Fibroblast of skin of left quadriceps (primary cell): ENCODE measurements around the gene KAT2B.

Source experiments
- DNase-seq, 2 experiments: peaks; one replicate each; pipeline ENCODE4 v3.0.0-alpha.2; 2013; ENCODE audit warnings: low read depth in 2 of 2

Gene KAT2B

GRCh38 chr3:20096135-20096685, 56.0 kb downstream of the KAT2B start:
- DNase-seq, result no peak

DNA sequence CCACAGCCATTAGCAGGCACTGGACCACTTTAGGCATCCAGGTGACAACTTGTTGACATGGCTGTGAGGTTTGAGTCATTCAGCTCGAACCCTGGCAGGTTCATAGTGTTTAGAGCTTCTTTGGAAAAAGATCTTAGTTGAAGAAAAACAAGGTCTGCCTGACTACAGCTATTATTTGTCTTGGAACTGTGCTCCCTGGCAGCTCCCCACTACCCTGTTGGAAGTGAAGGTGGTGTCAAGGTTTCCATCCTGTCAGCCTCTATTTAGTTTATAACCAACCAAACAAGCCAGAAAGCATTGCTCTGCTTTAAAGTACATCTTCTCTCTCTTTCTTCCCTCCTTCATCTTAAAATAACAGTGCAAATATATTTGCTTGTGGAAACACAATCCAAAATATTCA, 56.8 kb downstream of the KAT2B start:
- DNase-seq, result no peak

DNA sequence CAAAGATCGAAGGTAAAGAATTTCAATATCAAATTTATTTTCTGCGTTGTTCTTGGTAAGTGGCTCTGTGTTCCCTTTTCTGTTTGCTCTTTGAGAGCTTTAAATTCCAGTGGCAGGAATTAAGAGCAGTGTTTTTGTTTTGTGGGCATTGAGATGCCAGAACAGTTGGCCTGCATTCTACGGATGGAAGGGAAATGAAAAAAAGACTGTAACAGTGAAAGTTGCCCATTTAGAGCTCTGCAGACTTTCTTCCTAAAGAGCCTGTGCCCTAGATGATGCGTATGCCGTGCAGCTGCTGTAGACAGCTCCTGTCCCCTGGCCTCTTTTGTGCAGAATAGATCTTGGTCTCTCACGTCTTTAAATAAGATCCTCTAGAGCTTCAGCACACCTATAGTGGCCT, 58.8 kb downstream of the KAT2B start:
- no peak for DNase-seq

DNA sequence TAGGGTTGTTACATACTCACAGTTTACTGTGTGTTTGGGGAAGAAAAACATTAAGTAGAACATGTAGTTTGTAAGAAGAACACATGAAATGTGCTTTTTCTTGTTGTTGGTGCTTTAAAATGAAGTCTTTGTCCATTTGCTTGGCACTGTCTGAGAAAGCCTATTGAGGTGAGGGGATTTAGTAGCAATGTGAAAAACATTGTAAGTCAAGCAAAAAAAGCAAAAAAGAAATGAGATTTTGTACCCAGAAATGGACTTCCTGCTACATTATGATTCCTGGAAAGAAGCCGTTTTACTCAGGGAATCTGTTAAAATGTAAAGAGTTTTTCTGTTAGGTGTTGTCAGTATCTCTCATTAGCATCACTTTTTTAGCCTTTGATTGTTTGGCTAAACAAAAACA, 59.9 kb downstream of the KAT2B start:
- DNase-seq, result no peak

DNA sequence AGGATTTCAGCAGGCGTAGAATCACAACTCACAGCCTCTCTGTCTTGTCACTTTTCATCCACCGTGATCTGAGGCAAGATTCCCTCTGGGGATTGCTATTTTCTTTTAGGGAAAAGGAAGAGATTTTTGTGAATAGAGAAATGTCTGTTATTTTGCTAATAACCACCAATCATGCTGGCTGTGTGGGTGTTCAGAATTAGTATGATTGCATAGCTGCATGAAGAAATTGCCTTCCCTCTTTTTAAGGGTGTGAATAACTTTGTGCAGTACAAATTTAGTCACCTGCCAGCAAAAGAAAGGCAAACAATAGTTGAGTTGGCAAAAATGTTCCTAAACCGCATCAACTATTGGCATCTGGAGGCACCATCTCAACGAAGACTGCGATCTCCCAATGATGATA, 60.8 kb downstream of the KAT2B start:
- DNase-seq, result no peak

DNA sequence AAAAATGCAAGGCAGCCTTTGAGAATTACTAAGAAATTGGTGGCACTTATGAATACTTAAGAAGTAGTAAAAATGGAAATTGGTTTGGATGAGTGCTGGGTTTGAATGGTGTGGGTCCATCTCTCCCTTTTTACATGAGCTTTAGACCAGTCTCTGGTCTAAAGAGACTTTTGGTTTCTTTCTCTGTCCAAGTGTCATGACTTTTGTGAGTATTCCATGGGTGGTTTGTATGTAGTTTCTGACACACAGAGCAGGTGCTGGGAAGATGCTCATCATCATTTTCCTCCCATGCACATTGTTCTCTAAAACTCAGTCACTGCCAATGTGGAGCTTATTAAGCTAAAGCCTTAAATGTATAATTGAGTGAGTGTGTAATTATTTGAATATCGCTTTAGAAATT, 63.5 kb downstream of the KAT2B start:
- no peak for DNase-seq

GRCh38 chr3:20104167-20104661, 64.0 kb downstream of the KAT2B start:
- DNase-seq, result no peak

DNA sequence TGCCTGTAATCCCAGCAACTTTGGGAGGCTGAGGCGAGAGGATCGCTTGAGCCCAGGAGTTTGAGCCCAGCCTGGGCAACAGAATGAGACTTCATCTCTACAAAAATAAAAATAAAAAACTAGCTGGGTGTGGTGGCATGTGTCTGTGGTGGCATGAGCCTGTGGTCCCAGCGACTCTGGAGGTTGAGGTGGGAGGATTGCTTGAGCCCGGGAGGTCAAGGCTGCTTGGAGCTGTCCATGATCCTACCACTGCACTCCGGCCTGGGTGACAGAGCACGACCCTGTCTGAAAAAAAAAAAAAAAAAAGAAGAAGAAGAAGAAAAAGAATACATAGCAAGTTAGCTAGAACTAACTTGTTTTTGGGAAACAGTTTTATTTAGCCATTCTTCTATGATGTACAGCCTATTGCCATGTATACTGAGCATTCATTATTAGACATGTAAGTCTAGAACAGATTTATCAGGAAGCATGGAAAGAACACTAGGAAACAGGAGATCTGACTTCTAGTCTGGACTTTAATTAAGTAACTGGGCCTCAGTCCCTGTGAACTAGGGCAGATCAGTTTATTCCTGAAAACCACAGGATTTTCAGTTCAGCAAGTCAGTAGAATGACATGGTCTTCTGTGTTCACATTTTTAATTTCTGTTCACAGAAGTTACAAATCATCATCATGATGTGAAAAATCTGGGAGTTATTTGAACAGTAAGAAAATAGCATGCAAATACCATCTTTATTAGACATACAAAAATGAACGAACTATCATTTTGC, 65.5 kb downstream of the KAT2B start:
- DNase-seq, result no peak

- no peak for DNase-seq
Measured at GRCh38 chr3:20107722-20108121, 67.5 kb downstream of the KAT2B start.

DNA sequence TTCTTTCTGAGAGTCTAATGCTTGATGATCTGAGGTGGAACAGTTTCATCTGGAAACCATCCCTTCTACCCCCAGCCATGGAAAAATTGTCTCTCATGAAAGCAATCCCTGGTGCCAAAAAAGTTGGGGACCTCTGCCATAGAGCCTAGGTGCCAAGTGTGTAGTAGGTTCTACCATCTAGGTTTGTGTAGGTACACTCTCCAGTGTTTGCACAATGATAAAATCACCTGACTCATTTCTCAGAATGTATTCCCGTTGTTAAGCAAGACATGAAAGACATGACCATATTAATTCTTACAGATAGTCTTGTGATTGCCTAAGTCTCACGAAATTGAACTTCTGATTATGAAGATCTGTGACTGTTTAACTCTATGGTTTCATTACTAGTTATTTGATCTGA, 68.6 kb downstream of the KAT2B start:
- no peak for DNase-seq

DNA sequence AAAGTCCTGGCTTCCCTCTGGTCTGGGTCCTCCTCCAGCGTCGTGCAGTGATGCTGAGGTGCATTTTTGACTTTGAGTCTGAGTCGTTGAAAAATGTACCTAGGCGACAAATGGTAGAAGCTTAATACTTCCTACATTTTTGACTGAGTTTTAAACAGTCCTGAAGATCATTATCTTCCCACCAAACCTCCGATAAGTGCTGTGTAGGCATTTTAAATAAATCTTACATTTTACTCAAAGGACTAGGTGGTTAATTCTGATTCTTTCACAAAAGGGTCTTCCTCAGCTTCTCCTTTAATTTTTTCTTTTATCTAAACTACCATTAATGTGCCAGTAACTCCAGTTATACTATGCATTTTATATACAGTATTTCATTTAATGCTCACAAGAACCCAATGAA, 70.6 kb downstream of the KAT2B start:
- DNase-seq, result no peak

DNA sequence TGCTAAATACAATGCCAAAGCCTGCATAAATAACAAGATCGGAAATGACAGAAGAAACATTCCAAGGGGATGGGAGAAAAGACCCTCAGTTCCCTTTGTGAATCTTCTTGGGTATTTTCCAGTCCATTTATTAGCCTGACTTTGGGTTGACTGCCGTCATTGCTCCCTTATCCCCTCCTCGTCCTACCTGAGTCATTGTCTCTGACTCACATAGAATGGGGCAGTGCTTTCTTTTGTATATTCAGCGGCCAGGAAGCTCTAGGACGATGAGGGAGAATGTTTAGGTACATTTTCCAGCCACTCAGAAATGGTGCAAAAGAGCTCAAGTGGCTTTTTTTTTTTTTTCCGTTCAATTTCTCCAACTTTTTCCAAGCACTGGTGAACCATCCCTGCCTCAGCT, 71.6 kb downstream of the KAT2B start:
- no peak for DNase-seq

- DNase-seq, result no peak
Measured at GRCh38 chr3:20121088-20121487, 80.8 kb downstream of the KAT2B start.

DNA sequence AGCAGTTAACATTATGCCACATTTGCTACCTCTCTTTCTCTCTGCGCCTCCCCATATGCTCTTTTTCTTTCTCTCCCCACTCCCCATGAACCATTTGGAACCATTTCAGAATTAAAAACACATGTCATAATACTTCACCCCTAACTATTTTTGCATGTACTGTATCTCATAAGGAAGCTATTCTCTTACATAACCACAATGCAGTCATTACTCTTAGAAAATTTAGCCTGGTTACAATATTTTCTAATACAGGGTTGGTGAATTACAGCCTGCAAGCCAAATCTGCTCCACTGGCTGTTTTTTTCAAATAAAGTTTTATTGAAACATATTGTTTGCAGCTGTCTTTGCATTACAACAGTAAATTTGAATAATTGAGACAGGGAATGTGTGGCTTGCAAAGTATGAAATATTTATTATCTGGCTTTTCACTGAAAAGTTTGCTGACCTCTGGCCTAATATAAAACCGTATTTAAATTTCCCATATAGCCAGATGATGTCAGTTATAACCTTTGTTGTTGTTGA, 82.9 kb downstream of the KAT2B start:
- DNase-seq, result peak; percentile 59 to 63

DNA sequence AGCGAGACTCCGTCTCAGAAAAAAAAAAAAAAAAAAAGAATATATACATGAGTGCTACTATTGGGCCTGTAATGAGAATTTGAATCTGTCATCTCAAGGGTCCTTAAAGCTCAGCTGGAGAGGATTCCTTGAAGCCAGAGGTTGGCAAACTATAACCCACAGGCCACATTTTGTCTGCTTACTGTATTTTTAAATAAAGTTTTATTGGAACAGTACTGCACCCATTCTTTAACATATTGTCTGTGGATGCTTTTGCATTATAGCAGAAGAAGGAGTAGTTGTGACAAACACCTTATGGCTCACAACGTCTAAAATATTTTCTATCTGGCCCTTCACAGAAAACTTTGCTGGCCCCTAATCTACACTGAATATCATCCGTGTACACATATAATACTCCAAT, 85.0 kb downstream of the KAT2B start:
- no peak for DNase-seq

- no peak for DNase-seq
Measured at GRCh38 chr3:20125897-20126296, 85.7 kb downstream of the KAT2B start.

GRCh38 chr3:20128358-20128757, 88.1 kb downstream of the KAT2B start:
- DNase-seq, result no peak

DNA sequence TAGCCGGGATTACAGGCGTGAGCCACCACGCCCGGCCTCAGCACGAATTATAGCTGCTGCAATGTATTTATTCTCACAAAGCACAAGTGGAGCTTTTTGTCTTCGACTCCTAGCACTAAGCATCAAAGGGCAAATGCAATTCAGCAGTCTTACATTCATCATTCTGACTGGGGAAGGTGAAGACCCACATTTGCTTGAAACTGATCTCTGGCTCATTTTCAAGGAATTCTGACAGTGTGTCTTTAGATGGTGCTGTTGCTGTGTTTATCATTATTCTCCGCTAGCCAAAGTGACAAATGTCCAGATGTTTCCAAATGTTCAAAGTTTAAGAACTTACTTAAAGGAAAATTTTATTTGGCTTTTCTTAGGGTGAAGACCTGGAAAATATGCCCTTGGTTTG, 89.9 kb downstream of the KAT2B start:
- DNase-seq, result no peak

GRCh38 chr3:20136231-20136630, 96.0 kb downstream of the KAT2B start:
- no peak for DNase-seq

DNA sequence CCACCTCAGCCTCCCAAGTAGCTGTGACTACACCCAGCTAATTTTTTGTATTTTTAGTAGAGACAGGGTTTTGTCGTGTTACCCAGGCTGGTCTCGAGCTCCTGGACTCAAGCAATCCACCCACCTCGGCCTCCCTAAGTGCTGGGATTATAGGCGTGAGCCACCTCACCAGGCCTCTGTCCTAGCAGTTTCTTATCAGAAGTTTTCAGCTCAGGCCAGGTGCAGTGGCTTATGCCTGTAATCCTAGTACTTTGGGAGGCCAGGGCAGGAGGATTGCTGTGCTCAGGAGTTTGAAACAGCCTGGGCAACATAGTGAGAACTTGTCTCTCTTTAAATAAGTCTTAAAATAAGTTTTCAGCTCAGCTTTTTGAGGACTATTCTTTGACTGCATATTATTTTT, 97.4 kb downstream of the KAT2B start:
- no peak for DNase-seq

- DNase-seq, result no peak
Measured at GRCh38 chr3:20140881-20141280, 100.6 kb downstream of the KAT2B start.

DNA sequence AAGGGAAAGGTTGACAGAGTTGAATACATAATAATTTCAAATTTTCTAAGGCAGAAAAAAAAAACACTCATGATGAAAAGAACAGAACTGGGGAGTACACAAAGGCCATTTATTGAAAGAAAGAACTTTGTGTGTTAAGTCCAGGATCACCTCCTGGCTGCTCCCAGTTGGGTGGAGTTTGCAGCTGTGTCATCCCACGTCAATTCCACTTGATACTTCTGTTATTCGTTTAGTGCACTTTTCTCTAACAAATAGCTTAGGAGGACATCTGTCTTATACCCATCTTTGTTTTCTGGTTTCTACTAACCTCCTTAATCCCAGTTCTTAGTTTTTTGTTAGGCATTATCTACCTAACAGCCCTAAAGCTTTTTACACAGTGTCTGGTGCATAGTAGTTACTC, 101.1 kb downstream of the KAT2B start:
- no peak for DNase-seq

GRCh38 chr3:20141851-20142250, 101.6 kb downstream of the KAT2B start:
- peak in 1 of 2 experiments; percentile 3 for DNase-seq
